Muscle of leg (tissue), 11 donors: Measurements from ENCODE around the gene ATL1. TPM values are rescaled to one million over a fixed set of nuclear protein-coding genes. Genes with fewer than 3 reads are reported as not detected.
A peak's percentile ranks its signal among the peaks of the same experiment; 100 is the strongest.

Experiments used
- DNase-seq: peaks from one replicate; pipeline ENCODE4 v3.0.0; 2013
- H3K27ac ChIP-seq: one replicate; pipeline ENCODE4 v1.5.1; 2013; ENCODE audit warnings: mild to moderate bottlenecking, low read length, control low read depth
- H3K27me3 ChIP-seq: one replicate; pipeline ENCODE4 v1.6.1; 2013; ENCODE audit warnings: low read length; ENCODE audit not compliant: control insufficient read depth, insufficient read depth
- H3K36me3 ChIP-seq: one replicate; pipeline ENCODE4 v1.6.1; 2013; ENCODE audit warnings: low read length; ENCODE audit not compliant: control insufficient read depth, insufficient read depth
- H3K4me1 ChIP-seq: one replicate; pipeline ENCODE4 v1.6.1; 2013; ENCODE audit warnings: low read length; ENCODE audit not compliant: control insufficient read depth, insufficient read depth
- H3K4me3 ChIP-seq: one replicate; pipeline ENCODE4 v1.5.1; 2013; ENCODE audit warnings: low read length, control low read depth
- H3K9me3 ChIP-seq: replicated peaks from 2 replicates; pipeline ENCODE4 v1.6.1; 2013; ENCODE audit warnings: low read depth, low read length; ENCODE audit not compliant: control insufficient read depth
- WGBS: methylation state at CpG from one replicate; pipeline ENCODE4 v1.1.5; 2013; ENCODE audit warnings: missing lambda C conversion rate; ENCODE audit not compliant: insufficient coverage; 5-methylcytosine and 5-hydroxymethylcytosine counted together
- polyA plus RNA-seq, 8 donors: library from polyadenylated mRNA; unstranded; fragments of 120-200 nt; gene quantifications; one replicate each; pipeline versions ENCODE4 v1.2.1 to v1.2.3, GENCODE V29; 2013; ENCODE audit warnings: inconsistent platforms in 1 of 8, low replicate concordance in 1 of 8; ENCODE audit not compliant: insufficient read length in 8 of 8, insufficient read depth in 1 of 8
- total RNA-seq: library from RNA; stranded (reverse); fragments of 120-200 nt; gene quantifications from one replicate; pipeline ENCODE4 v1.2.4, GENCODE V29; 2013

Gene ATL1
- total and polyA plus RNA-seq, 9 donors, result 3.5 to 9.8 (median 6.0) TPM

DNA sequence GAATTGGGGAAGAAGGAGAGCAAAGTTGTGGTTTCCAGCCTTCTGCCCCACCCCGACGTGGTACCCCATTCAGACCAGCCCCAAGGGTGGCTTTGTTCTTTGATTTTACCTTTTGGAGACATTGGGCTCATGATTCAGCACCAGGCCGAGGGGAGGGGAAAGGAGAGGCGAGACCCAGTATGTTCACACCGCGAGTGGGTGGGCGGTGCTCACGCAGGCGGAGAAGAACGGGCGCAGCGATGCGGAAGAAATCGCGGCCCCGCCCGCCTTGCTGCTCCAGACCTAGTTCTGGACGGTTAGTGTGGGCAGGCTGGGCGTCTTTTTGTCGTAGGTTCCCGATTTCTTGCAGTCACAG, 963 bp downstream of the ATL1 start:
- Histone ChIP-seq H3K4me3 (peak overlapping the region; percentile 67), H3K36me3 (no peaks in the 10 kb centered on the region), H3K4me1 (peaks cover 6% of the 10 kb centered on the region), H3K27me3 (peaks cover 7% of the 10 kb centered on the region), H3K27ac (peak overlapping the region; percentile 93), H3K9me3 (no peaks in the 10 kb centered on the region)
- WGBS, result 0% methylated on average over 18 of the region's 21 CpGs
- DNase-seq, result peak; percentile 89

DNA sequence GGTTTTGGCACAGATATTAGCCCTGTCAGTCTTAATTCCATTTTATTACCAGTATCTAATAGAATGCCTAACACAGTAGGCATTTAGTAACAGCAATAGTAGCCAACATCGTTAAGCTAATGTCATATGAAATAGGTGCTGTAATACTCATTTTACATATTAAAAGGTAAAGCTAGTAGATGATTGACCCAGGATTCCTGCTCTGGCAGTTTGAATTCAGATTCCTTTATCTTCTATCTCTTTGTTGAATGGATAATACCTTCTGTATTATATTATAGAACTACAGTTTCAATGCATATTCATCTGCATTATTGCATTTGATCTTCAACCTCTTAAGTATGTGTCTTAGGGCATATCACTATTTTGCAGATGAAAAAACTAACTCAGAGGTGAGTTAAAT, 2.9 kb downstream of the ATL1 start:
- WGBS, result no CpG with 5 or more reads among the region's 1 CpG
- Histone ChIP-seq H3K27ac (no peak overlapping the region), H3K9me3 (no peaks in the 10 kb centered on the region), H3K4me1 (peaks cover 6% of the 10 kb centered on the region), H3K4me3 (no peak overlapping the region), H3K27me3 (peaks cover 7% of the 10 kb centered on the region), H3K36me3 (no peaks in the 10 kb centered on the region)
- no peak for DNase-seq

GRCh38 chr14:50569714-50570274, 9.8 kb downstream of the ATL1 start:
- no peaks in the 10 kb centered on the region for H3K36me3 ChIP-seq
- DNase-seq, result no peak
- H3K4me3 ChIP-seq, result no peak overlapping the region
- H3K4me1 ChIP-seq, result no peaks in the 10 kb centered on the region
- no peaks in the 10 kb centered on the region for H3K27me3 ChIP-seq
- no peak overlapping the region for H3K27ac ChIP-seq
- H3K9me3 ChIP-seq, result peaks cover 12% of the 10 kb centered on the region

- no CpG with 5 or more reads among the region's 2 CpGs for WGBS
- Histone ChIP-seq H3K4me3 (no peak overlapping the region), H3K9me3 (peaks cover 11% of the 10 kb centered on the region), H3K27ac (no peak overlapping the region), H3K4me1 (no peaks in the 10 kb centered on the region), H3K27me3 (no peaks in the 10 kb centered on the region), H3K36me3 (no peaks in the 10 kb centered on the region)
- DNase-seq, result no peak
Observed at GRCh38 chr14:50573862-50574261, 13.9 kb downstream of the ATL1 start.

DNA sequence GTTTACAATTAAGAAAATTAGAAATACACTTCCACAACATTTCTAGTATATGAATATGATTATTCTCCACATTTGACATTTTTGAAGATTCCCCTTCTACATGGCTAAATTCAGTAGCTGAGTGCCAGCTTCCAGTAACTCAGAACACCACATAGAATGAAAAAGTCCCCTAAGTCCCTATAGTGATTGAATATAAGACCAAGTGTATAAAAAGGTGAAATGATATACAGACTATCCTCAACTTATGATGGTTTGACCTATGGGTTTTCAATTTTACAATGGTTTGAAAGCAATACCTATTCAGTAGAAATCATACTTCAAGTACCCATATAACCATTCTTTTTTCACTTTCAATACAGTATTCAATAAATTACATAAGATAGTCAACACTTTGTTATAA, 15.8 kb downstream of the ATL1 start:
- peaks cover 4% of the 10 kb centered on the region for H3K9me3 ChIP-seq
- no peaks in the 10 kb centered on the region for H3K27me3 ChIP-seq
- no peak for DNase-seq
- H3K36me3 ChIP-seq, result no peaks in the 10 kb centered on the region
- no peak overlapping the region for H3K27ac ChIP-seq
- H3K4me3 ChIP-seq, result no peak overlapping the region
- H3K4me1 ChIP-seq, result no peaks in the 10 kb centered on the region

DNA sequence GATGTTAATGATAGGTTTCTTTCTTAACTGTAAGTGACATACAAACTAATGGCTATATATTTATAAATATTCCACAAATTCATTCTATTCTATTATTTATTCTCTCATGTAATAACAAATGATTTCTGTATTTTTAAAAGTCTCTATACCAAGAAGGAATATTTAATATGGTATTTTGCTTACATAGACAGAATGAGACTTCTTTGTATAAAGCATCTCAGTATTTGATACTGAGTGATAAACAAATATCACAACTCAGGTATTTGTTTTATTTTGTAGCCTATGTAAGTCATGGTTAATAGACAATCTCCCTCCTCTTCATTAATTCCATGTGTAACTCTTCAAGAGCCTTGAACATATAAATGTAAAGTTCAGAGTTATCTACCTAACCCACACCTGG, 18.0 kb downstream of the ATL1 start:
- H3K9me3 ChIP-seq, result no peaks in the 10 kb centered on the region
- no peak overlapping the region for H3K4me3 ChIP-seq
- no peaks in the 10 kb centered on the region for H3K4me1 ChIP-seq
- no peaks in the 10 kb centered on the region for H3K36me3 ChIP-seq
- no peak overlapping the region for H3K27ac ChIP-seq
- no peak for DNase-seq
- H3K27me3 ChIP-seq, result no peaks in the 10 kb centered on the region

DNA sequence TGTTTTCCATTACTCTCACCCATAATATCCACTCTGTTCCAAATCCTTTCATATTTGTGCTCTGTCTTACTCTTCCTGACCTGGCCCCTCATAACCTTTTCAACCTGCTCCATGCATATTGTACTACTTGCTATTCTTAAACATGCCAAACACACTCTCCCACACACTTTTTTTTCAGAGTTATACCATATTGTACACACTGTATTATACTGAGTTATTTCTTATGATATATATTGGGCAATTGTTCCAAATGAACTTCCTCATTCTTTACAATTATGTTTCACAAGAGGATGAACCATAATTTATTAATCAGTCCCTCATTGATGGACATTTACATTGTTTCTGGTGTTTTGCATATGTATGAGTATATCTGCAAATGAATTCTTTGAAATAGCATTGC, 18.5 kb downstream of the ATL1 start:
- H3K27ac ChIP-seq, result no peak overlapping the region
- no peak for DNase-seq
- no peak overlapping the region for H3K4me3 ChIP-seq
- no peaks in the 10 kb centered on the region for H3K9me3 ChIP-seq
- no peaks in the 10 kb centered on the region for H3K27me3 ChIP-seq
- no peaks in the 10 kb centered on the region for H3K4me1 ChIP-seq
- no peaks in the 10 kb centered on the region for H3K36me3 ChIP-seq

DNA sequence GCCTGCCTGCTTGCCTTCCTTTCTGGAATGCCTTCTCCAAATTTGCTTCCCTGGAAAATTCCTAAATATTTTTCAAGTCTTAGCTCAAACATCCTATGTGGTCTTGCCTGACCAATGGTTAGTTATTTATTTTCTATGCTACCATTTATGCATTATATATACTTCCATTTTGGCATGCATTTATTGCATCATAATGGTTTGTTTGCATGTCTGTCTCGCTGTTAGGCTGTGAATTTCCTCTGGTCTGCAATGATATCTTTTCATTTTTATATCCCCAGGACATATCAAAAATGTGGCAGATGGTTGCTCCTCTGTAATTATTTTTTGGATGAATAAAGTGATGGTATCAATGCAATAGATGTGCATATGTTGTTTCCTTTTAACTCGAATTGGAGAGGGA, 30.5 kb downstream of the ATL1 start:
- Histone ChIP-seq H3K27ac (no peak overlapping the region), H3K4me1 (no peaks in the 10 kb centered on the region), H3K27me3 (no peaks in the 10 kb centered on the region), H3K4me3 (no peak overlapping the region), H3K9me3 (no peaks in the 10 kb centered on the region), H3K36me3 (no peaks in the 10 kb centered on the region)
- no peak for DNase-seq
- WGBS, result no CpG with 5 or more reads among the region's 2 CpGs

DNA sequence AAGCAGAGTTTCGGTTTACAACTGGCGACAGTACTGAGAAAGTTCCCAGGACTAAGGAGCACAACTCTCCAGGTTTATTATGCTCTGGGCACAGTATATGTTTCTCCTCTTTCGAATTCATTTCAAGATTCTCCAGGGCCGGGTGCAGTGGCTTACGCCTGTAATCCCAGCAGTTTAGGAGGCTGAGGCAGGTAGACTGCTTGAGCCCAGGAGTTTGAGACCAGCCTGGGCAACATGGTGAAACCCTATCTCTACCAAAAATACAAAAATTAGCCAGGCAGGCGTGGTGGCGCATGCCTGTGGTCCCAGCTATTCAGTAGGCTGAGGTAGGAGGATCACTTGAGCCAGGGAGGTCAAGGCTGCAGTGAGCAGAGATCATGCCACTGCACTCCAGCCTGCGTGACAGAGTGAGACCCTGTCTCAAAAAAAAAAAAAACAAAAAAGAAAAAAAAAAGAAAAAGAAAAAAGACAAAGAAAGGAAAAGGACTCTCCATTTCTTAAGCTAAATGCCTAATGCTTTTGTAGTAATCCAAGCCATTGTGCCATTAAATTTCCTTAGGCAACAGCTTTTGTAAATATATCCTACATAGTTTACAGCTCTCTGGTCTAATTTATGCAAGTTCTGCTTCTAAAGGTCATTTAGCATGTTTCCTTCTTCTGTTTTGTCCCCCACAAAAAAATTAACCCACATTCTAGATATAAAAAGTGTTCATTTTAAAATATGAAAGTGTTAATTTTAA, 34.8 kb downstream of the ATL1 start:
- whole genome bisulfite sequencing, result 65% methylated on average over 2 of the region's 8 CpGs

GRCh38 chr14:50598765-50599164, 38.8 kb downstream of the ATL1 start:
- Histone ChIP-seq H3K27me3 (no peaks in the 10 kb centered on the region), H3K27ac (no peak overlapping the region), H3K4me3 (no peak overlapping the region), H3K4me1 (no peaks in the 10 kb centered on the region), H3K9me3 (no peaks in the 10 kb centered on the region), H3K36me3 (no peaks in the 10 kb centered on the region)
- no peak for DNase-seq

More for the DNA sequence above, 34.8 kb downstream of the ATL1 start:
- H3K27me3 ChIP-seq, result no peaks in the 10 kb centered on the region
- no peak for DNase-seq
- no peaks in the 10 kb centered on the region for H3K9me3 ChIP-seq
- H3K4me1 ChIP-seq, result no peaks in the 10 kb centered on the region
- H3K4me3 ChIP-seq, result no peak overlapping the region
- no peak overlapping the region for H3K27ac ChIP-seq
- no peaks in the 10 kb centered on the region for H3K36me3 ChIP-seq
